GM18519 (cell line): ENCODE results near the gene ALK.

Experiments
- ATAC-seq: cut with Tn5 transposase; IDR thresholded peaks from one replicate; pipeline ENCODE4 v1.9.1; 2021; ENCODE audit warnings: mild to moderate bottlenecking, moderate library complexity; ENCODE audit not compliant: unreplicated experiment, low FRiP score

Gene ALK

DNA sequence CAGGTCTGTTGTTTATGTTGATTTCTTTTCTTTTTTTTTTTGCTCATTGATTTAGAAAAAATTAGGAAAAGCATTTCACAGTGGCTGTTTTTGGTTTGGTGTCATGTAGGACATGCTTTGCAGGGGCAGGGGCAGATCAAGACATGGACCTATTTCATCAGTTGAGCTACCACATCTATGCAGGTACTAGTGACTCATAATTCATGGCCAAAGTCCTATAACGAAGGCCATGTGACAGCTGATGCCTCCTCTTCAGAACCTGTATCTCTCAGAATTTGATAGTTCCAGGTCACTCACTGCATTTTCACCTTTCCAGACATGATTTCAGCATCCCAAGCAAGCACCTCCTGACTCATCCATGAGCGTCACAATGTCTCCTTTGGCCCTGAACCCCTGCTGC lies 195.8 kb downstream of the ALK start:
- ATAC-seq: no peak

DNA sequence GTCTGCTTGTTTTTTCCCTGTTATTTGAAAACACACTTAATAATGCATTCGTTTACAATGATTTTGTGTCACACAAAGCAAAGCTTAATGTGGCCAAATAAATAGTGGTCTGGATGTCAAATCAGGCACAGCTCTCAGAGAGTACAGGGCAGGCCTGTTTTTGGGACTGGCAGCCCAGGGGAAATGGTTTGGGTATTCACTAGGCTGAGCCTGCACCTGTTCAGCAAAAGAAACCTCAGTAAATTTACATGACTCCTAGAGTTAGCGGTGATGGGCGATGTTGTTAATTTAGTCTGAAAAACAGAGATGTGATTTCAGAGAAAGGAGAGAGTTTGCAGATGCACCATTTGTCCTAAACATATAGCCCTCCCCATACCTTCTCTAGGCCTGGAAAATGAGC lies 197.1 kb downstream of the ALK start:
- ATAC-seq: no peak

DNA sequence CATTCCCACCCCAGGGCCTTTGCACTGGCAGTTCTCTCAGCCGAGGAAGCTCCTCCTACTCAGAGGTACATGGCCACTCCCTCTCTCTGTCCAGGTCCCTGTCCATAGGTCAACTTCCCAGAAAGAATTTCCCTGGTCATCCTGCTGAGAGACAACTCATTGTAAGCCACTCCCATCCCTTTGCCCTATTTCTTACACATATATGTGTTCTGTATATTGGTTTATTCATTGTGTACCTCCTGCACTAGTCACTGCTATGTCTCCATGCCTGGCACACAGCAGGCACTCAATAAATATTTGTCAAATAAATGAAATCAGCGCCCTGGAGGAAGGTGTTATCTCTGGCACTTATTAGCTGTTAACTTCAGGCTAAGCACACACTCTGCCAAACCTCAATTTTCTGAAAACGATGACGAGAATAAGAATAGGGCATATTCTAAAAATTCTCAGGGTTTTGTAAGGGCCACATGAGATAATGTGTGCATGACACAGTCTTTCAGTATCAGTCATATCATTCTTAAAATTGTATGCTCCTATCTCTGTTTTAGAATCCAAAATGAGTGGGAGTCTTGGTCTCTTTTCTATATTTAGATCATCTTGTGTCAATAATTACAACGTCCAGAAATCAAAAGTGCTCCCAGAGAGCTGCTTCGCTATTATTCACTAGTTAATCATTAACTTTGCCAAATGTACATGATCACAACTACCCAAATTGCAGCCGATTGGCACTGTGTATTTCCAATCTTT lies 198.0 kb downstream of the ALK start:
- ATAC-seq: peak; percentile 80

DNA sequence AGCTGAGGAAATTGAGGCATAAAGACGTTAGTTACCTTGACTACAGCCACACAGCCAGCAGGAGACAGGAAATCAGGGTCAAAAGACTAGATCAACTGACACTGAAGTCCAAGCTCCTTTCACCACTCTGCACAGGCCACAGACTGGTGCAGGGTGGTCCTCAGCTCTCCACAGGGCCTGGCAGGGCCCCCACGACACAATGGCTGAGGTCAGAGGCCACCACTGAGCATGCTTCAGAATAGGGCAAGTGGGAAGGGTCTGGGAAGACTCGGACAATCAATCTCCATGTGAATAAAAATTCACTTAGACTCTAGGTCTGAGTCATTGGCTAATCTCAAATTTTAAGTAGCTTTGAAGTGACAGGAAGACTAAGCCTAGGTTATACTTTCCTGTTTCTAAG lies 201.7 kb downstream of the ALK start:
- no peak for ATAC-seq

DNA sequence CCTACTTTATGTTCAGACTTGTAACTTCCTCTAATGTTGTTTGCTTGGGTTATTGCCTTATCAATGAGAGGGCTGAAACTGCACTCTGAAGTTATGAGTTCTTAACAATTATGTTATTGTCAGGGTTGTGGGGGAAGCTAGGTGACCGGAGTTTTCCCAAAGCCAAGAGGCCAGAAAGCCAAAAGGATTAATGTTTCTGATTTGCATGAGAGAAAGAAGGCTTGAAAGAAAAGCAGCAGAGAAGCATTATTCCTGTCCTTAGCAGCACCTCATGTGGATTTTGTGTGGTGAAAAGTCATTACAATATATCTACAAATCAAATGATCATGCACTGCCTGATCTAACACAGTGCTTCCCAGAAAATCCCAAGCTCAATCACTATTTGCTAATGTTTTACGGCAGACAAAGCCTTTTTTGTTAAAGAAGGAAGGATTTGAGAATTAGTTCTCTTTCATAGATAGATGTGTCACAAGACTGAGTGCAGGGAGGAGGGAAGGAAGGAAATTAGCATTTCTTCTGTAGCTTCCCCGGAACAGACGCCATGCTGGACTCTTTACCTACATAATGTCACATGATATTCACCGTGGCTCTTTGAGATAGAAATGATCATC lies 203.2 kb downstream of the ALK start:
- no peak for ATAC-seq

DNA sequence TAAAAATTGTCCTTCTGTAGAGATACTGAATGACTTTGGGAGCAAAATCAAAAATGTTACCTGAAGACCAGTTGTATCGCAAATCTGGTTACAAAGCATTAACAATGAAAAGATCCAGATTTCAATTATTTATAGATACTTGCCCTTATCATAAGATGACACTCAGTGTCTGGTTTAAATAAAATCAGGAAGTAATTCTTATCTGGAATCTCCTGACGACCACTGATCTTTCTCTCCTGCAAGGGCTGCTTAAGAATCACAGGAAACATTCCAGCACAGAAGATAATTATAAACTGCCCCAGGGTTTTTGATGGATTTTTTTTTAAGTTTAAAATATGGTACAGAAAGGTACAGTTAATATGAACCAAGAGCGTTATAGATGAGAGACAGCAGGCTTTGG lies 205.7 kb downstream of the ALK start:
- ATAC-seq: no peak

DNA sequence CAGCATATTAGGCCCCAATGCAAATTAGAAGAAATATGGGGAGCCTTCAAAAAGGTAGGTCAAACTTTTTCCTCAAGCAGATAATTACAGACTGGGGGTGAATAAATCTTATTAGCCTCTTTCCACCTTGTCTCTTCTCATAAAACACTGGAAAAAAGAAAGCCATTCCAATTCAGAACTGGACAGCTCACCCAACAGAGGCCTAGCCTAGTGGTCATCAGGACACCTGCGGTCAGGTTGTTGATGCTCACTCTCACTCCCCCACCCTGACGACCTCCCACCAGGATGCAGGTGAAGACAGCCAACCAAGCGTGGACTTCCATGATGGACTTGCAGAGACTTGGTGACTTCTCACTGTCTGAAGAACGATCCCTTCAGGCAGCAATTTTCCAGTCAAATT lies 207.1 kb downstream of the ALK start:
- no peak for ATAC-seq

DNA sequence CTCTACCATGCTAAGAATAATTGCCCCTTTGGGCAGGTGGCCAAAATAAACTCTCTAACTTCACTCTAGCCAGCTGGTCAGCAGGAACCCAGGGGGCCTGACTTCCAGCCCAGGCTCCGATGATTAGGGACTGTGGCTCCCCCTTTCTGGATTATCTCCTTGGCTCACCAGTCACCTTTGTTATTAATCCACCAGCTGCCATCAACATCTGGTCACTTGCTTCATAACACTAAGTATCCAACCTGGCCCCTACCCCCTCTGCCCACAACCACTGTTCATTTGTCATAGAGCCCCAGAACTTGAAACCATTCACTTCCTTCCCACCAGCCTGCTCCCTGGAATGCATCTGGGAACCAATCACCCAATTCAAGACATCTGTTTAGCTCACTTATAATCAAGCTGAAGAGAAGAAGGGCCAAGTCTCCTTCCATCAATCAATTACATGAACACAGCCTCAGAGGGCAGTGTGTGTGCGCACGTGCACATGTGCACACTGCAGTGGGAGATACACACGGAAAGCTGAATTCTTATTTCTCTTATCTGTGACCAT lies 215.1 kb downstream of the ALK start:
- ATAC-seq: no peak

DNA sequence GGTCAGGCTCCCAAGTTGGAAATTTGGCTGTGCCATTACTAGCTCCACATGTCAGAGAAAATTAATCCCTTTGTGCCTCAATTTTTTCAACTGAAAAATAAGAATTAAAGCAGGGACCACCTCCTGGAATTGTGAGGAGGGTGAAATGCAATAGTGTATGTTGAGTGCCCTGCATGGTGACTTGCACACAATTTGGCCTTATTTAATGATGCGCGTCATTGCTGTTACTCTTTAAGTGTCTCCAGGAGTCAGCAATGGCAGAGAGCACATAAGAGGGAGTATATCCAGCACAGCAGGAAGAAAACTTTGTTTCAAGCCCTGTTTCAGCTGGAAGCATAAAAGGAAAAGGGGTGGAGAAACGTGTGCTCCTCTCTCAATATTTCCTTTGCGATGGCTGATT lies 215.8 kb downstream of the ALK start:
- no peak for ATAC-seq

DNA sequence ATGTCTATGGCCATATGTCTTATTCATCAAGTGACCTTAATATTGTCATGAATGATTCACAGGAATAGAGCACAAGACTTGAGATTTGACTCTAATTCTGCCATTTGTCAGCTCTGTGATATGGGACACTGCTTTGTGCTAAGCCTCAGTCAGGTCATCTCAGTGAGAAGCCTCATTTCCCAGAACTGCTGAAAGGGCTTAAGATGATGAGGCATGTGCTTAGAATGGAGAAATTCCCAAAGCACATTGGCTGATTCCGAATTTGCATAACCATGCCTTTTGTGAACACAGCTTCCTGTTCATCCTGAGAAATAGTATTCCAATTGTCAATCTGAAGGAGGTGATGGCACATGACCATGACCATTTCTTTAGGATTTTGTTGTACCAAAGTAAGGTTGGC lies 218.1 kb downstream of the ALK start:
- ATAC-seq: no peak

DNA sequence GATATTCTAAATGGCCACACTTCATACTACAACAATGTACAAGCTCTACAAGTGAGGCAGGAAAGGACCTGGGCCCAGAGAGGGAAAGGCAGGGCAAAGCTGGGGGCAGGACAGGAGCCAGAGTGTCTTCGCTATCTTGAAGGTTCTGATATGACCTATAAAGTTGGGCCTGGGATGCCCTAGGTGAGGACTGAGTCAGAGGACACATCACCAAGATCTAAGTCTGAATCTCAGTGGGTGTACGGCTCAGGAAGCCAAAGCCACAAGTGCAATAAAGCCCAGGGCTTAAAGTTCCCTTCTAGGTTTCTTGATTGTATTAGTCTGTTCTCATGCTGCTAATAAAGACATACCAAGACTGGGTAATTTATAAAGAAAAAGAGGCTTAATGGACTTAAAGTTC lies 219.1 kb downstream of the ALK start:
- ATAC-seq: no peak

DNA sequence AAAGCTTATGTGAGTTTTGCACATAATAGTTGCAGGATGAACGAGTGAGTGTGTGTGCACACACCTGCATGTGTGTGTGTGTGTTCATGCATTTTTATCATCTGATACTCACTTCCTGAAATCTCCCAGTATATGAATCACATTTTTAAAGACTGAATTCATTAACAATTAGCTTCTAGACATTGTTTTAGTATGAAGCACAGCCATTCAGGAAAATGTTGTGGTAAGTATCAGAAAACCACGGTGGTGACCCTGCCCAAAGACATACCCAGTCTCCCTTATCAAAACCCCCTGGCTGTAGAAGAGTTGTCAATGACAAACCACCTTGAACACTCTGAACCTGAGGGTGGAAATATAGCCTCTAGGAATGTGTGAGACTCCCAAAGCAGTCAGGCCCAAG lies 220.8 kb downstream of the ALK start:
- no peak for ATAC-seq

DNA sequence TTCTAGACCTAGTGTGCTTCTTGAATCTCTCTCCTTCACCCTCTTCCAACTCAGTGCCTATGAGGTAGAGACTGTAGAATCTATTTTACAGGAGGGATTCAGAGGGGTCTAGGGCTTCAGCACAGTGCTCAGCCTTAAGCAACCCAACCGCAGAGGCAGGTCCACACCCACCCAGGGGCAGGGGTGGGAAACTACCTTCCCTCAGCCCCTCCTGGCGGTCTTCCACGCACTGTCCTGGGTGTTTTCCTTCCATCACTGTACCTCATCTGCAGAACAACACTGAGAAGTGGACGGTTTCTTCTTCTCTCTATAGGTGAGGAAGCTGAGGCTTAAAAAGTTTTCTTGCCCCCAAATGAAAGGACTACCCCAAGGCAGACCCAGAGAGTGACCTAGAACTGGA lies 222.3 kb downstream of the ALK start:
- ATAC-seq: no peak

DNA sequence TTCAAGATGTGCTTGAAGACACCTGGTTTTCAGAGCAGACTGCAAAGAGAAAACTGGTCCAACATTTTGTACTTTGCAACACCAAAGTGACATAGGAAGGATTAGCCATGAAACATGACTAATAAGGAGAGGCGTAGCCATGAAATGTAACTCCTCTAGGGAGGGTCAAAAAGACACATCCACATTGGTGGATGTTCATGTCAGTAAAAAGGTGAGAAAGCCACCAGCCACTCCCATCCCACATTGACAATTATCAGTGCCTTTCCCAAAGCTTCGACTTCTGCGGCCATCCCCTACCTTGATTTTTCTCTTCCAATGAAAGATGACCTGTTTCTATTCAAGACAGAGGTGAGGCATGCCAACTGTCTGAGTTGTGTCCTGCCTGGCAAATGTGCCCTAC lies 223.2 kb downstream of the ALK start:
- ATAC-seq: no peak

DNA sequence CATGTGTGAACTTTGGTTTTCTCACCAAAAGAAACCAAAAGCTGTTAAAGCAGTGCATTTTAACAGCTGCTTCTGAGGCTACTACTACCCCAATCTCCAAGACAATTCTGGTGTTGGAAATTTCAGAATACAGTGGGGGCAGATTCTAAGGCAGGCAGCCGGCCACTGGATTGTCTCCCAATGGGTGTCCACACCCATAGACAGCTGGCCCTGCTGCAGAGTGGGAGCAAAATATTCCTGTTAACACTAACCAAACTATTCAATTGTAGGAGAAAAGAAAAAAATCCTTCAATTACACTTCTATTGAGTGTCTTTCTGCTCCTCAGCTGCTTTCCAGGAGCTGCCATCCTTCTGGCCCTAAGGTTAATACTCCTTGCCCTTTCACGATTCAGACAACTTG lies 223.7 kb downstream of the ALK start:
- ATAC-seq: no peak

DNA sequence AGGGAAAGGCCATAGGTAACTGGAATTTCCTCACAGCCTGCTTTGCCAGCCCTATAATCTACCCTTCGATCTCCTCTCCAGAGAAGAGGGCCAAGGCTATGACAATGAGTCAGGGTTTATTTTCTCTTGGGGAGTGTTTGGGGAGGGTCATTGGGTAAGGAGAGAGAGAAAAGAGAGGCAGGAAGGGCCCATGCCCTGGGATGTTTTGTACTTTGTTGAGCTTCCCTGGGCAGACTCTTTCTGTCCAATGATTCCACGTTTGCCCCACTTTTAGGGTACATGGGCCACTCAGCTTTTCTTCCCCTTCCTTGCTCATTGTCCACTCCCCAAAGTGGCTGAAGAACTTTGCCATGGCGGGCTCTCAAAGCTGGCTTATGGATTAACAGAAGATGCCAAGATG lies 224.2 kb downstream of the ALK start:
- no peak for ATAC-seq

DNA sequence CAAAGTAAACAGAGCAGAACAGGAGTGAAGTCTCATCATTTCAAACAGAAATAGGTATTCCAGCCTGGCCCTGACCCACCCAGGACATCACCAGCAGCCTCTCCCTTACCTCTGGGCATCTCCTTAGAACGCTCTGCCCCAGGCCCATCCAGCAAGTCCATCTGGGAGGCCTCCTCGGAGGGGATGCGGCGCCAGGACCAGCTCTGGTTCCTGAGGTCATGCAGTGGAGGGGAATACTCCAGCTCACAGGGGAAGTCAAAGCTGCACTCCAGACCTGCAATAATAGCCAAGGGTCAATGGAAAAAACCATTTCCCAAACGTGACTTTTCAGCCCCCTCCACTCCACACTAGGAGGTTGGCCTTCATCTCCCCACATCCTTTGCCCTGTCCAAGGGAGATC lies 226.6 kb downstream of the ALK start:
- no peak for ATAC-seq

DNA sequence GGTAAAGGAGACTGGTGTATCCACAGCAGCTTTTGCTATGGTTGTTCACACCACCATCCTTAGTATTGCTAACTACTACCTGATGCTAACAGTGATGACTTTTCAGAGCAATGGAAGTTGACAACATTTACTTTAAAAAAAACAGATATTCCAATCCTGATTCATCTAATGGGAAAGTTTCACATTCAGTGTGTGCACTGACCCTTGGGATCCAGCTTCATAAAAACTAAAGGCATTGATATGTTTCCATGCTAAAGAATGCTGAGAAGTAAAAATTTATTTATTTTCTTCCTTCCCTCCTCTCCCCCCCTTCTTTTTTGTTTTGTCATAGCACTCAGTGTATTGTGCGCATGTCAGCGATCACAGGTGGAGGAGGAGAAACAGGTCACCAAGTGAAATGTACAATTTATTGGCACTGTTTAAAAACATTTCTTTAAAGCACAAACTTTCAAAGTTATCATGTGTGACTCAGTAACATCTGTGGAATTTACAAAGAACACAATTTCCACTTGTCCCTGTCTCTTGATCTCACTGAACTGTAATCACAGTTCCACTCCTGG lies 229.9 kb downstream of the ALK start:
- no peak for ATAC-seq

DNA sequence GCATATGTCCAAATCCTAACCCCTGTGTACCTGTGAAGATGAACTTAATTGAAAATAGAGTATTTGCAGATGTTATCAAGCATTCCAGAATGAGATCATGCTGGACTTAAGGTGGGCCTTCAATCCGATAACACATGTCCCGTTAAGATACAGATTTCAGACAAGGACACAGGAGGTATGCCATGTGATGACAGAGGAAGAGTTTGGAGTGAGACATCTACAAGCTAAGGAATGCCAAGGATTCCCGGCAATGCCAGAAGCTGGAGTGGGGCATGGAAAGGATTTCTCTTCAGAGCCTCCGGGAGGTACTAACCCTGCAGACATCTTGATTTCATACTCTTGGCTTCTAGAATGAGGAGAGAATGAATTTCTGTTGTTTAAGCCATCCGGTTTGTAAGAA lies 231.7 kb downstream of the ALK start:
- no peak for ATAC-seq

DNA sequence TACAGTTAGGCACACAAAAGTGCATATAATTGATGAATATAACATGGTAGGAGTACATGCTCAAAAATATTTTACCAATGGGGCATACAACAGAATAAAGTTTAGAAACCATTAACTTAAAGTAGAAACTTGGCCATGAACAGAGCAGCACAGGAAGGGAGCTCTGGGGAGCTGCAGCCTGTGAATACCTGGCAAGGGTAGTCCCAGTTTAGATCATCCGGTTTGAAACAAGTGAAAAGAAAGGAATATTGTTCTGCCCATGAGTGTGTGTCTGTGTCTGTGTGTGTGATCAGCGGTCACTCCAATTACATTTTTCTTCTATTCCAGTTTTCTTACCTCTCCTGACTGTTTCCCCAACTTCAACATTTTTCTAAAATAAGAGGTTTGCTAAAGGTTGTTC lies 233.0 kb downstream of the ALK start:
- no peak for ATAC-seq

DNA sequence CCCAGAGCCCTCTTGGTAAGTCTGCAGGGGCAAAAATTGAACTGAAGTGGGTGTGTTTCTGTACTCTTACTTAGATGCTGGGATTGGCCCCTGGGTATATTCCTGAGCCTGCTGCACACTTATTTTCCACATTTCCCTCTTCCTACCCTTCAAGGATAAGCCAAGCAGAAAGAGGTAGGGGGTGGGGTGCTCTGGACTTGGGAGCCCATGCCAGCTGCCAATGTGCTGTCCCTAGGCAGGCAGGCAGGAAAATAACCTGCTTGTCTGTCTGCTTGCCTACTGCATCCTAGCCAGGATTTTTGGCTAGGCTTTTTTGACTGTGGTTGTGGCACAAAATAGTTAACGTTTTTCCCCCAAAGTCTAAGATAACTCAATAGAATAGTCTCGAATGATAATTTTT lies 234.3 kb downstream of the ALK start:
- ATAC-seq: no peak

DNA sequence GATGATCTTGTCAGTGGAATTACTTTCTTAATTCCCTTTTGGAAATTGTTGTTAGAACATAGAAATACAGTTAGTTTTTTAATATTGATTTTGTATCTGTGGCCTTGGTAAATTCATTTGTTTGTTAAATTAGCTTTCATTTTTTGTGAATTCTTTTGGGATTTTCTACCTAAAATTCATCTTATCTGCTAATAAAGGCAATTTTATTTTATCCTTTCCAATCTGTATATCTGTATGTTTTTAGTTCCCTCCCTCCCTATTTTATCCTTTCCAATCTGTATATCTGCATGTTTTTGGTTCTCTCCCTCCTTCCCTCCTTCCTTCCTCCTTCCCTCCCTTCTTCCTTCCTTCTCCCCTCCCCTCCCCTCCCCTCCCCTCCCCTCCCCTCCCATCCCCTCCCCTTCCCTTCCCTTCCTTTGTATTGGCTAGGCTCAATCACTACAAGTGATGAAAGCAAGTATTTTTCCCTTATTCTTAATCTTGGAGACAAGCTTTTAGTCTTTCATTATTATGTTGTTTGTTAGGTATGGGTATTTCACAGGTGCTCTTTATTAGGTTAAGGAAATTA lies 244.4 kb downstream of the ALK start:
- no peak for ATAC-seq
